ENCODE data around the gene GSK3B. TPM values are rescaled to one million over a fixed set of nuclear protein-coding genes. Genes with fewer than 3 reads are reported as not detected.
A peak's percentile ranks its signal among the peaks of the same experiment; 100 is the strongest.

GSK3B gene
- total and polyA plus RNA-seq, 2 donors (not counting 3 experiments of a cell fraction or from before 2014, with no cell fraction given), result 22.1 to 50.1 TPM

GRCh38 chr3:119810018-119810435 lies 284.2 kb downstream of the GSK3B start:
- Histone ChIP-seq H3K9me3 (replicated peaks; ENCODE audit: control insufficient read depth, insufficient read depth, low read length) (no peaks in the 10 kb centered on the region), H3K27me3 (ENCODE audit: control insufficient read depth in 2 of 2, insufficient read depth in 2 of 2, low read length in 2 of 2) (no peaks in the 10 kb centered on the region), H3K36me3 (ENCODE audit: control insufficient read depth in 2 of 2, extremely low read depth in 1 of 2, insufficient read depth in 2 of 2, low read length in 2 of 2) (no peaks in the 10 kb centered on the region), H4K20me1 (replicated peaks; ENCODE audit: control insufficient read depth, extremely low read depth, insufficient read depth, low read length) (no peaks in the 10 kb centered on the region), H2AFZ (ENCODE audit: low read depth, low read length) (peak overlapping the region; percentile 89), H3K79me2 (ENCODE audit: control insufficient read depth, insufficient read depth, low read length) (no peaks in the 10 kb centered on the region), H3K4me2 (ENCODE audit: insufficient read depth, low read length) (peak overlapping the region; percentile 47), H3K4me1 (ENCODE audit: control insufficient read depth, extremely low read depth, insufficient read depth, low read length) (peaks cover 7% of the 10 kb centered on the region), H3K27ac (ENCODE audit: insufficient read depth, low read depth, low read length) (no peak overlapping the region), H3K9ac (replicated peaks; ENCODE audit: extremely low read depth, insufficient read depth, low read length) (no peak overlapping the region), H3K9me1 (replicated peaks; ENCODE audit: control insufficient read depth, extremely low read depth, insufficient read depth, low read length) (no peaks in the 10 kb centered on the region), H3K4me3 (replicated peaks in 1 of 3; ENCODE audit: insufficient read depth in 1 of 3, low read depth in 1 of 3, low read length in 3 of 3) (peak overlapping the region in 2 of 3 experiments; percentile 0 to 35)
- ChIA-PET POLR2A (no interaction called here), CTCF (interaction anchor here (1.1 to 1.8 kb wide), 3 partner anchors 9 to 120 kb away, joined by 4 to 5 read pairs (median 4); no protein-coding TSS in a partner anchor)
- TF ChIP-seq POLR2A (IDR thresholded peaks at IDR 0.05; ENCODE audit: low read depth, low read length) (no peak), FOS (IDR thresholded peaks at IDR 0.05; ENCODE audit: borderline replicate concordance, insufficient read depth, low read length) (no peak), EZH2 (IDR thresholded peaks at IDR 0.05; ENCODE audit: borderline replicate concordance, low read depth, low read length, severe bottlenecking) (no peak), CTCF (IDR thresholded peaks at IDR 0.05; ENCODE audit: extremely low read depth in 1 of 2, insufficient read depth in 1 of 2, low read depth in 1 of 2, low read length in 2 of 2) (peak; percentile 13 to 55), JUN (IDR thresholded peaks at IDR 0.05; ENCODE audit: borderline replicate concordance, insufficient read depth, insufficient read length, low read depth) (no peak), POLR2AphosphoS5 (IDR thresholded peaks at IDR 0.05; ENCODE audit: insufficient read depth, low read depth, low read length) (peak; percentile 39), MYC (IDR thresholded peaks at IDR 0.05; ENCODE audit: low read depth, low read length) (peak; percentile 75), GATA2 (IDR thresholded peaks at IDR 0.05; ENCODE audit: insufficient read depth, insufficient read length, low read depth, low read length) (no peak)
- TF ChIP-seq, protein P1, sequence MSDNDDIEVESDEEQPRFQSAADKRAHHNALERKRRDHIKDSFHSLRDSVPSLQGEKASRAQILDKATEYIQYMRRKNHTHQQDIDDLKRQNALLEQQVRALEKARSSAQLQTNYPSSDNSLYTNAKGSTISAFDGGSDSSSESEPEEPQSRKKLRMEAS (IDR thresholded peaks at IDR 0.05; ENCODE audit: insufficient read depth, insufficient read length), result no peak
- intact Hi-C loops (cut with micrococcal nuclease), result no loop called here
- DNase-seq (ENCODE audit: low read depth, low spot score), result peak; percentile 47
- dilution Hi-C loops (cut with MboI; ENCODE audit: extremely low pct_ligation_motif_present, low sequenced_read_pairs), result no loop called here
- peak; percentile 73 for FAIRE-seq
- BruUV-seq (replicated peaks), result no TSS peak
